Stimulated activated CD8-positive, alpha-beta memory T cell treated with anti-CD3 and anti-CD28 coated beads, Interleukin-4, amount 100 ng/mL, for 4 hours (primary cell): ENCODE results near the gene B4GALT6.

Experiments
- DNase-seq, 2 donors: peaks; one replicate each; pipeline ENCODE4 v3.0.0-alpha.2; 2020; ENCODE audit warnings: low read depth in 2 of 2, low spot score in 1 of 2

The B4GALT6 gene

GRCh38 chr18:31661965-31662364 lies 22.4 kb downstream of the B4GALT6 start:
- DNase-seq = no peak

GRCh38 chr18:31660763-31661162 lies 23.6 kb downstream of the B4GALT6 start:
- no peak for DNase-seq

GRCh38 chr18:31659576-31660177 lies 24.7 kb downstream of the B4GALT6 start:
- no peak for DNase-seq

DNA sequence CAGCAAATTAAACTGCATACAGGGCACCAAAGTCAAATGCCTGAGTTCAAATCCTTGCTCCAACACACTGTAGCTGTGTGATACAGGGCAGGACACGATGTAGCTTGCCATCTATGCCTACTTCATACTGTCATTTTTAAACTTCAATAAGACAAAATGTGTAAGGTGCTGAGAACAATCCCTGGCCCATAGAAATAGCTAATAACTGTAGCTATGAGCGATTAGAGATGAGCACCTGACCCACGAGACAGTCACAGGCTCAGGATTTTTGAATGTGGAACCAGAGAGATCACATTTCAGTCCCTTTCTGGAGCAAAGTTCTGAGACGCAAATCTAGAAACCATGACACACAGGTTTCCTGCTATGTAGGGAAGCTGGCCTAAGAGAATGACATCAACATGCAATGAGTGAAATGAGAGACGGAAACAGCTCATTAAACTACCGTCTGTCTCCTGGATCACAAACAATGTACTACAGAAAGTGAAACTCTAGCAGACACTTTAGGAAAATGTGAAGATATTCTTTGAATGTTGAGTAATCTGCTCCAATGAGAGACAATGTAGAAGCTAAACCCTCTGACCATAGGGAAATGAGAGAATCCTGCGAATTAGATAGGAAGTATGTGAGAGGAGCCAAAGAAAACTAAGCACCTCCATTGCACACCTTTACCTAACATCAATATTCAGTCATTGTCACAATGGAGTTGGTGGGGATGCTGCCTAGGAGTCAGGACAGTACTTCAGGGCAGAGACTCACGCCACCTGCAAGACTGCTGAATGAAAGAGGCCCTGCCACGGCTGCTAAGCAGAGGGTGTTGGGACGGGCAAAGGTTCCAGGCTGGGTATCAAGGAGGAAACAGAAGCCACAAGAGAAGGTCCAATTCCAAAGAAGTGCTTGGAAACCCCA lies 25.5 kb downstream of the B4GALT6 start:
- no peak for DNase-seq

DNA sequence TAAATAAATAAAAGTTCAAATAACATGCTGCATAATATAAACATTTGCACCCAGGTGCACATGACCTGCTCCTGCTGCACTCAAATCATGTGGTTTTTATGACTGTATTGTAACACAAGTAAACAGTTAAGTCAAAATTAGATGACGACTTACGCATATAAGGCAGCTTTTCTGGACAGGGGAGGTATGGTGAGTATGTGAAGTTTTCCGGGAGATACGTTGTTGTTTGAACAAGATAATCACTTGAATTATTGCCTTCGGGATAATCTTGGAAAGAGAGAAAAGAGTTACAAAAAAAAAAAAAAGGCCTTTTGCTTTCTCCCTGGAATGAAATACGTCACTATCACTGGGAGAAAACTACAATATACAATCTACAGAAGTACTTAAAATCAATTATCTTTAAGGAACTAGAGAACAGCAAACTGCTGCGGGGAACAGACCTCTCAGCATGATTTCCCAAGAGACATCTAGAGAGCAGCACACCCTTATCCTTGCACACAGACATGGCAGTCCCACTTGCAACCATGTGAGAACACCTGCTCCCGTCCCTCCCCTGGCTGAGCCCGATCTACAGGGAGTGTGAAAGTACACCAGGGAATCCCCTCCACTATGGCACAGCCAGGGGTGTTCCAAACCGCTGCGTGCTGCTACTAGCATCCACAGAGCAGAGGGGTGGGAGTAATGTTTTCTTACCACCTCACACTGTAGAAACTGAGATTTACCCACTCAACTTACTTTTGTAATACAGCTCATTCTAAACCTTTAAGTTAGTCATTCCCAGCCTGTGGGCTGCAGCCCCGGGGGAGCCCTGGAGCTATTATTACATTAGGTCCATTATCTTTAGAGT lies 26.3 kb downstream of the B4GALT6 start:
- no peak for DNase-seq

DNA sequence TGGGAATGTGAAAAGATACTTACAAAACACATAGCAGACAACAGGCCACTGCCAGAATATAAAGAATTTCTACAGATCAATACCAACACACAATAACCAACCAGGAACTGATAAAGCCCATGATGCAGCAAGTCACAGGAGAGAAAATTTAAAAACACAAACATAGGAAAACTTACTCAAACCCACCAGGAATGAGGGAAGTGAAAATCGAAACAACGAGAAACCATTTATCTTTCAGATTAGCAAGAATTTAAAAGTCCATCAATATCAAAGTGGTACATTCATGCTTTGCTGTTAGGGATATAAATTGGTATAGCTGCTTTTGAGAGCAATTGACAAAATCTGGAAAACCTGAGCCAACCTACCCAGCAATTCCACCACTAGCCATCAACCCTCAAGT lies 27.6 kb downstream of the B4GALT6 start:
- DNase-seq = no peak

GRCh38 chr18:31655354-31655753 lies 29.0 kb downstream of the B4GALT6 start:
- no peak for DNase-seq

- no peak for DNase-seq
Measured at GRCh38 chr18:31652877-31653276, 31.5 kb downstream of the B4GALT6 start.

- DNase-seq = no peak
Measured at GRCh38 chr18:31652357-31652756, 32.0 kb downstream of the B4GALT6 start.

- DNase-seq = no peak
Measured at GRCh38 chr18:31651369-31651768, 33.0 kb downstream of the B4GALT6 start.

GRCh38 chr18:31649978-31650719 lies 34.2 kb downstream of the B4GALT6 start:
- no peak for DNase-seq

- no peak for DNase-seq
Measured at GRCh38 chr18:31649449-31649848, 34.9 kb downstream of the B4GALT6 start.

DNA sequence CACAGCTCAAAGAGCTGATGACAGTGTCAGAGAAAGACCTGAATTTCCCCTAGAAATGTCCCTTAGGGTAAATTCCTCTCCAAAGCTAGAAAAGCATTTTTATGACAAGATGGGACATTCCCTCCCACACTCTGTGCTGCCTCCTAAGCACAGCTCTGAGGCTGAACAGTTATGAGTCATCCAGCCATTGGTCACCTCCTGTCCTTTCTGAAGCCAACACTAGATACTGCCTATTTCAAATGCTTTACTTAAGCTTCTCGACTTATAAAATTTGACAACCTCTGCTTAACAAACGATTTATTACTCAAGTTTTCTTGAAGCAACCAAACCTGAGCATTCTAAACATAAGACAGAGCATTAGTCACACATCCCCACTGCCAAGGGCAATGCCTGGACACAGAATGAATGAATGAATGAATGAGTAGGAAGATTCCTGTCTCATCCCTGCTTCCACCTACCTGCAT lies 35.4 kb downstream of the B4GALT6 start:
- DNase-seq = no peak

GRCh38 chr18:31648458-31648857 lies 35.9 kb downstream of the B4GALT6 start:
- no peak for DNase-seq

- no peak for DNase-seq
Measured at GRCh38 chr18:31647127-31647753, 37.1 kb downstream of the B4GALT6 start.

GRCh38 chr18:31646332-31647126 lies 37.9 kb downstream of the B4GALT6 start:
- DNase-seq = no peak

DNA sequence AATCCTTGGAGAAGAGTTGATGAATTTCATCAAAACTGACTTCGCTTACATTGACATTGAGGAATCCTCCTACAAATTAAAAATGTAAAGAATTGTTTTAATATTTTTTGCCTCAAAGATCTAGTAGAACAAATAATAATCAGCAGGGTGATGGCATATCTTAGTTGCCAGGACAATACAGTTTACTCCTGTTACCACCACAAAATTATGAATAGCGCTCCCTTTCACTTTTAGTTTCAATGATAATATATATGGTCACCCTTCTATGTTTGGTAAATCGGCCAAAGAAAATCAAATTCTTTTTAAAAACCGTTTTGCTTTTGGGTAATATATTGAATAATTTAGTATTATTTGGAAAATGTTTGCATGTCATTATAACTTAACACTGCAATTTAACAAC lies 39.0 kb downstream of the B4GALT6 start:
- no peak for DNase-seq

GRCh38 chr18:31643003-31643402 lies 41.4 kb downstream of the B4GALT6 start:
- DNase-seq = no peak

- no peak for DNase-seq
Measured at GRCh38 chr18:31637445-31637844, 46.9 kb downstream of the B4GALT6 start.

- DNase-seq = no peak
Measured at GRCh38 chr18:31636387-31636786, 48.0 kb downstream of the B4GALT6 start.
